ENCODE data around the gene GALNT16. TPM values are rescaled to one million over a fixed set of nuclear protein-coding genes. Genes with fewer than 3 reads are reported as not detected.

Gene GALNT16
- total and polyA plus RNA-seq, 2 donors (not counting 1 experiment from before 2014, with no cell fraction given), result 0.09 to 3.4 TPM

- ATAC-seq (ENCODE audit: low read depth) (peak; percentile 68), DNase-seq (peak; percentile 45)
- no peaks in the 10 kb centered on the region for H3K79me2 ChIP-seq (ENCODE audit: control insufficient read depth, insufficient read depth, low read length)
- H3K9me3 ChIP-seq (ENCODE audit: control extremely low read depth in 1 of 3, control insufficient read depth in 2 of 3, insufficient read depth in 1 of 3, low read length in 2 of 3), result peaks cover 0 to 8% (median 0%) of the 10 kb centered on the region in 3 donors
- Mint-ChIP-seq H3K4me3 (no peak overlapping the region), H3K4me1 (peaks cover 23% of the 10 kb centered on the region), H3K27ac (no peak overlapping the region), H3K27me3 (no peaks in the 10 kb centered on the region), H3K9me3 (ENCODE audit: insufficient read depth) (peaks cover 7% of the 10 kb centered on the region)
- H3K9ac ChIP-seq (ENCODE audit: low read length), result no peak overlapping the region
- H3K4me3 ChIP-seq (ENCODE audit: control extremely low read depth in 1 of 5, extremely low read depth in 1 of 5, insufficient read depth in 1 of 5, low read depth in 2 of 5, low read length in 4 of 5), result no peak overlapping the region
- intact Hi-C loops (cut with micrococcal nuclease), result no loop called here
- ChIA-PET POLR2A (no interaction called here), CTCF (interaction anchor here (0.9 to 1.3 kb wide), 4 partner anchors 8 to 141 kb away, joined by 3 to 7 read pairs (median 3); no protein-coding TSS in a partner anchor)
- H3K4me2 ChIP-seq (replicated peaks; ENCODE audit: low read depth, low read length, poor library complexity, severe bottlenecking), result no peak overlapping the region
- no peak overlapping the region for H3K27ac ChIP-seq (ENCODE audit: low read length in 2 of 2)
- H3K27me3 ChIP-seq (replicated peaks in 1 of 4; ENCODE audit: control extremely low read depth in 1 of 4, control insufficient read depth in 3 of 4, insufficient read depth in 4 of 4, low read length in 3 of 4), result no peaks in the 10 kb centered on the region
- TF ChIP-seq EZH2 (IDR thresholded peaks at IDR 0.05; ENCODE audit: borderline replicate concordance, insufficient read depth, low read depth, low read length, poor library complexity, severe bottlenecking), result no peak
- peak; percentile 13 for TF ChIP-seq CTCF (IDR thresholded peaks at IDR 0.05)
- WGBS (ENCODE audit: insufficient coverage), result 0% methylated on average over 1 of the region's 2 CpGs
- H3K4me1 ChIP-seq (ENCODE audit: control insufficient read depth in 2 of 2, insufficient read depth in 2 of 2, low read length in 2 of 2), result peaks cover 8 to 18% of the 10 kb centered on the region in 2 donors
- no peaks in the 10 kb centered on the region for H3K36me3 ChIP-seq (replicated peaks in 1 of 2; ENCODE audit: control extremely low read depth in 1 of 2, control insufficient read depth in 1 of 2, extremely low read depth in 1 of 2, insufficient read depth in 2 of 2, low read length in 1 of 2)
- H2AFZ ChIP-seq (ENCODE audit: insufficient read depth, low read depth, low read length, poor library complexity, severe bottlenecking), result no peak overlapping the region
- H4K20me1 ChIP-seq (ENCODE audit: control insufficient read depth, insufficient read depth, low read length, poor library complexity, severe bottlenecking), result no peaks in the 10 kb centered on the region
Measured at GRCh38 chr14:69318241-69318640, 58.3 kb downstream of the GALNT16 start.

- Mint-ChIP-seq H3K27ac (no peak overlapping the region), H3K4me1 (peaks cover 23% of the 10 kb centered on the region), H3K27me3 (no peaks in the 10 kb centered on the region), H3K9me3 (ENCODE audit: insufficient read depth) (peaks cover 7% of the 10 kb centered on the region), H3K4me3 (no peak overlapping the region)
- ATAC-seq (ENCODE audit: low read depth), result no peak
- TF ChIP-seq EZH2 (IDR thresholded peaks at IDR 0.05; ENCODE audit: borderline replicate concordance, insufficient read depth, low read depth, low read length, poor library complexity, severe bottlenecking), result no peak
- 82% methylated on average over 7 of the region's 8 CpGs for WGBS (ENCODE audit: insufficient coverage)
- H3K9me3 ChIP-seq (ENCODE audit: control extremely low read depth in 1 of 3, control insufficient read depth in 2 of 3, insufficient read depth in 1 of 3, low read length in 2 of 3), result peaks cover 0 to 8% (median 0%) of the 10 kb centered on the region in 3 donors
- ChIA-PET POLR2A (no interaction called here), CTCF (interaction anchor here (0.6 to 1.3 kb wide), 4 partner anchors 21 to 1501 kb away, joined by 3 to 7 read pairs (median 4); no protein-coding TSS in a partner anchor)
- no peak overlapping the region for H3K27ac ChIP-seq (ENCODE audit: low read length in 2 of 2)
- no peak overlapping the region for H3K4me3 ChIP-seq (ENCODE audit: control extremely low read depth in 1 of 5, extremely low read depth in 1 of 5, insufficient read depth in 1 of 5, low read depth in 2 of 5, low read length in 4 of 5)
- H4K20me1 ChIP-seq (ENCODE audit: control insufficient read depth, insufficient read depth, low read length, poor library complexity, severe bottlenecking), result no peaks in the 10 kb centered on the region
- H3K79me2 ChIP-seq (ENCODE audit: control insufficient read depth, insufficient read depth, low read length), result no peaks in the 10 kb centered on the region
- no peak overlapping the region for H3K9ac ChIP-seq (ENCODE audit: low read length)
- H3K27me3 ChIP-seq (replicated peaks in 1 of 4; ENCODE audit: control extremely low read depth in 1 of 4, control insufficient read depth in 3 of 4, insufficient read depth in 4 of 4, low read length in 3 of 4), result no peaks in the 10 kb centered on the region
- H2AFZ ChIP-seq (ENCODE audit: insufficient read depth, low read depth, low read length, poor library complexity, severe bottlenecking), result no peak overlapping the region
- no peaks in the 10 kb centered on the region for H3K36me3 ChIP-seq (replicated peaks in 1 of 2; ENCODE audit: control extremely low read depth in 1 of 2, control insufficient read depth in 1 of 2, extremely low read depth in 1 of 2, insufficient read depth in 2 of 2, low read length in 1 of 2)
- intact Hi-C loops (cut with micrococcal nuclease), result no loop called here
- H3K4me1 ChIP-seq (ENCODE audit: control insufficient read depth in 2 of 2, insufficient read depth in 2 of 2, low read length in 2 of 2), result peaks cover 8 to 18% of the 10 kb centered on the region in 2 donors
- no peak for DNase-seq
- H3K4me2 ChIP-seq (replicated peaks; ENCODE audit: low read depth, low read length, poor library complexity, severe bottlenecking), result no peak overlapping the region
Measured at GRCh38 chr14:69318901-69319475, 59.0 kb downstream of the GALNT16 start.
